HFF-Myc (cell line): ENCODE data around the gene DLG1.

Experiments
- DNase-seq: peaks from one replicate; pipeline ENCODE4 v3.0.0-alpha.2; 2011; ENCODE audit warnings: low read depth; ENCODE audit errors: extremely low read depth
- H3K4me3 ChIP-seq: replicated peaks from 2 replicates; pipeline ENCODE4 v1.5.1; 2011; ENCODE audit warnings: low read depth, mild to moderate bottlenecking, control low read depth, low read length
- TF ChIP-seq, protein P1 (sequence below): IDR thresholded peaks from 2 replicates; pipeline ENCODE4 v1.5.1; 2012; ENCODE audit warnings: mild to moderate bottlenecking, low read depth, low read length, control low read depth; ENCODE audit errors: missing control alignments

Gene DLG1

DNA sequence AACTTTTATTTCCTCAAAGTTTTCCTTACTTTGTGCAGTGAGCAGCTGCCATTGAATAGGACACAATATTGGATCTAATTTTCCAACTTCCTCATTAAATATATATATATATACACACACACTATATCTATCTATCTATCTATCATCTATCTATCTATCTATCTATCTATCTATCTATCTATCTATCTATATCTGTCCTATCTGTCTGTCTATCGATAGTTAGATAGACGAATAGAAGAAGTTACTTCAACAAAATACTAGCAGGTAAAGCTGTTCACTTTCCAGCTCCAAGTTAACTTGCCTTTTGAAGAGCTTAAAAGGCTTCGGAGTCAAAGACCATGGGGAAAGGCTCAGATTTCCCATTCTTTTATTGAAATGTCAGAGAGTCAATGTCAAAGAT lies 3.6 kb upstream of the DLG1 start:
- no peak for DNase-seq
- no peak overlapping the region for H3K4me3 ChIP-seq
- TF ChIP-seq, protein P1, sequence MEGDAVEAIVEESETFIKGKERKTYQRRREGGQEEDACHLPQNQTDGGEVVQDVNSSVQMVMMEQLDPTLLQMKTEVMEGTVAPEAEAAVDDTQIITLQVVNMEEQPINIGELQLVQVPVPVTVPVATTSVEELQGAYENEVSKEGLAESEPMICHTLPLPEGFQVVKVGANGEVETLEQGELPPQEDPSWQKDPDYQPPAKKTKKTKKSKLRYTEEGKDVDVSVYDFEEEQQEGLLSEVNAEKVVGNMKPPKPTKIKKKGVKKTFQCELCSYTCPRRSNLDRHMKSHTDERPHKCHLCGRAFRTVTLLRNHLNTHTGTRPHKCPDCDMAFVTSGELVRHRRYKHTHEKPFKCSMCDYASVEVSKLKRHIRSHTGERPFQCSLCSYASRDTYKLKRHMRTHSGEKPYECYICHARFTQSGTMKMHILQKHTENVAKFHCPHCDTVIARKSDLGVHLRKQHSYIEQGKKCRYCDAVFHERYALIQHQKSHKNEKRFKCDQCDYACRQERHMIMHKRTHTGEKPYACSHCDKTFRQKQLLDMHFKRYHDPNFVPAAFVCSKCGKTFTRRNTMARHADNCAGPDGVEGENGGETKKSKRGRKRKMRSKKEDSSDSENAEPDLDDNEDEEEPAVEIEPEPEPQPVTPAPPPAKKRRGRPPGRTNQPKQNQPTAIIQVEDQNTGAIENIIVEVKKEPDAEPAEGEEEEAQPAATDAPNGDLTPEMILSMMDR: no peak

DNA sequence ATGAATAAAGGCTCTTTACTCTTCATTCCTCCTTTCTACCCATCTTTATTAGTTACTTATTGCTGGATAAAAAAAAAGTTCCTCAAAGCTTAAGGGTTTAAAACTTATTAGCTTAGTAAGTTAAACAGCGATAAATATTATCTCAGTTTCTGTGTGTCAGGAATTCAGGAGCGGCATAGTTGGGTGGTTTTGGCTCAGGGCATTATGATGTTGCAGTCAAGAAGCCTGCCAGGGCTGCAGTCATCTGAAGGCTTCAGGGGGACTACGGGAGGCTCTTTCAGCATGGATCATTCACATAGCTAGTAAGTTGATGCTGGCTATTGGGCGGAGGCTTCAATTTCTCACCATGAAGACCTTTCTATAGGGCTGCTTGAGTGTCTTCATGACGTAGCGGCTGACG lies 1.9 kb upstream of the DLG1 start:
- TF ChIP-seq, protein P1: no peak
- H3K4me3 ChIP-seq: no peak overlapping the region
- no peak for DNase-seq

DNA sequence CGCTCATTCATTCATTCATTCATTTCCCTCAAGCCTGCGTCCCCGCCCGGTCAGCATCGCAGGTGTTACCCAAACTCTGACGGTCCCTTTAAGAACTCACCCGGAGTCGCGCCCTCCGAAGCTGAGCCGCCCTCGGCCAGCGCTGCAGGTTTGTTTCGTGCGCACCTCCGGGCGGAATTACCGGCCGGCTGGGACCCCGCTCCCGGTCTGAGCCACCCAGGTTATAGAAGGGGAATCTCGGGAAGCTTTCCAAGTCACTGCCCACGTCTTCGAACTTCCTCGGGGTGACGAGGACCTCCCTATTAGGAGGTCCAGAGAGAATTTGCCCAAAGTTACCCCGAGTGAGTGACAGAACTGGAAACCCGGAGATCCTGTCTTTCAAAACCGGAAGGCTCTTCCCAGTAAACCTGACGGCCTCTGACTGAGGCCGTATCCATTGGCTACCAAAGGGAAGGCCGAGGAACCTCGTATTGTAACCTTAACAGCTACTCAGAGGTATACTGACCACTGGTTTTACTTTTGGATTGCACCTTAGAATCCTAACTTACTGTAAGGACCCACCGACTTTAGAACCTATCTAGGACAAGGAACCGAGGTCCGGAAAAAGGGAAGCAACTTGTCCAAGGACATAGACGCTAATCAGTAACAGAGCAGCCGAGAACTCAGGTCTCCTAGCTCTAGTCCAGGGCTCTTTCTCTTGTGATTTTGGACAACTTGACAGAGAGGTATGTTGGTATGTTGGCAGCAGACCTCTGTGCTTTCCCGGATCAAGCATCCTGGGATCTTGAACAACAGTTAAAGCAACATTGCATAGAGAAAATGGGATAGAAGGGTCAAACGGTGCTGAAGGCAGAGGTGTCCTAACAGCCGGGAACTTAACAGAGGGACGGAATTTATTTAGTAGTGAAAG lies 788 bp upstream of the DLG1 start:
- DNase-seq: no peak
- peak overlapping the region; percentile 77 for H3K4me3 ChIP-seq

DNA sequence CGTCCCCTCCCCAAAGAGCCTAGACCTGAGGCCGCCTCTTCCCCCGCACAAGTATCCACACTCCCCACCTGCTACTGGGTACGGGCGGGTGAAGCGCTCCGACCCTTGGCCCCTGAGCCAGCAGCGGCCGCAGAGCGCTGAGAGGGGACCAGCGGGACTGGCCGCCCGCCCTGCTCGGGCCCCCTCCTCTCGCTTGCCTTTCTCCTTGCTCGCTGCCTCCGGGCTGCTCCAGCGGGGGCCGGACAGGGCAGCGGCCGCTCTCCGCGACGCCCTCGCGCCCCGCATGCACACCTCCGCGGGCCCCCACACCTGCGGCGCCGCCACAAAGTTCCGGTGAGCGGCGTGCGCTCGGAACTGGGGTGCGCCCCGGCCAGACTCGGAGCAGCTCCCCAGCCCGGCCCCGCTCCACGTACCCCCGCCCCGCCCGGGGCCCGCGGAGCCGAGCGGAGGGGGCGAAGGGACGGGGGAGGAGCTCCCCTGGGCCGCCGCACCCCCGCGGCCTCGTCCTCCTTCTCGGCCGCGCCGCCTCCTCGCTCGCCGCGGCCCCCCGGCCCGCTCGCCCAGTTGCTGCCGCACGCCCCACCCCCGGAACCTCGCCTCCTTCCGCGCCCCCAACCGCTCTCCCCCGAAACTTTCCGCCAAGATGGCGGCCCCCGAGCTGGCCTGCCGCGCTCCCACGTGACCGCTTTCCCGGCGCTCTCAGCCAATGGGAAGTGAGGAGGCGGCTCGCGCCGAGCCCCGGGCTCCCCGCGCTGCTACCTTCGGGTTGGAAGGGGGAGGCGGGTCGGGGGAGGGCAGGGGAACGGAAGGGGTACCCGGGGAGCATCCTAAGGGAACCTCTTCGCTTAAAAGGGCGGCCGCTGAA lies 704 bp downstream of the DLG1 start:
- DNase-seq: no peak
- TF ChIP-seq, protein P1: no peak
- H3K4me3 ChIP-seq: peak overlapping the region; percentile 77

More for the DNA sequence above, 788 bp upstream of the DLG1 start:
- TF ChIP-seq, protein P1: no peak

DNA sequence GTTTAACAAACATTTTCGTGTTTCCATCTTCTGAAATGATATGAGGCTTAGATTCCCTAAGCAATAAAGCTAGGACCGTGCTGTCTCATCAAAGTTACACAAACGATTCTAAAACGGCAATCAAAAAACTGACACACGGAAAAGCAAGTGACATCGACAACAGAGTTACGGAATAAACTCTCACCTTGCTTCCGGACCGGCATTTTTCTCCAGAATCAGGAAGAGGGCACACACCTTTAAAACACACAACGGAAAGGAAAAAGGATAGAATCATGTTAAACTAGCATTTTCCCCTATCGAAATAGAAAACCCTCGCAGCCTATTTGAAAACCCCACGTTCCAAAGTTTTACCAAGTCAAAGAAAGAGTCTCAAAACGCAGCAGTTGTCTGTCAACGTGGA lies 1.4 kb downstream of the DLG1 start:
- TF ChIP-seq, protein P1: no peak
- H3K4me3 ChIP-seq: peak overlapping the region; percentile 77
- DNase-seq: no peak

DNA sequence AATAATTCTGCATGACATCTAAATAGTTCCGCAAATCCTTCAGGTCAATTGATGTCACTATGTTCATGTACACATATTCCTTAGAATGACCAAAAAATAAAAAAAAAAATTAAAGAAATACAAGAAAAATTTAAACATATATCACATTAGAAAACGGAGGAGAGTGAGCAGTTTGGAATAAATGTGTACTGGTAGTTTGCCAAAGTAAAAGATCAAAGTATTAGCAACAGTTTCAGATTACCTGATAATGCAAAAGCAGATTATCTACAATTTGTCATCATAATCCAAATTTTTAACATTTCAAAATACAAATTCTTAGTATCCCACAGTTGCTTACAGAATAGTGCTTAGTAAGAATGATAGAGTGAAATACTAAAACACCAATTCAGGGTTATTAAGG lies 1.9 kb downstream of the DLG1 start:
- DNase-seq: no peak
- peak overlapping the region; percentile 77 for H3K4me3 ChIP-seq
- TF ChIP-seq, protein P1: no peak
